ENCODE measurements around the gene ELL2.

Gene ELL2

GRCh38 chr5:95924720-95925377, 36.8 kb downstream of the ELL2 start:
- Histone ChIP-seq H3K27ac (no peak overlapping the region), H3K4me3 (no peak overlapping the region)
- TF ChIP-seq CTCF (IDR thresholded peaks at IDR 0.05): no peak
- no peak for DNase-seq (ENCODE audit: low spot score)

GRCh38 chr5:95923918-95924544, 37.6 kb downstream of the ELL2 start:
- no peak overlapping the region for H3K4me3 ChIP-seq
- TF ChIP-seq CTCF (IDR thresholded peaks at IDR 0.05): no peak
- no peak overlapping the region for H3K27ac ChIP-seq
- DNase-seq (ENCODE audit: low spot score): no peak

GRCh38 chr5:95922798-95923197, 38.9 kb downstream of the ELL2 start:
- H3K27ac ChIP-seq: no peak overlapping the region
- H3K4me3 ChIP-seq: no peak overlapping the region
- no peak for DNase-seq (ENCODE audit: low spot score)
- TF ChIP-seq CTCF (IDR thresholded peaks at IDR 0.05): no peak

- no peak for DNase-seq (ENCODE audit: low spot score)
- no peak for TF ChIP-seq CTCF (IDR thresholded peaks at IDR 0.05)
- Histone ChIP-seq H3K4me3 (no peak overlapping the region), H3K27ac (no peak overlapping the region)
These were observed 40.1 kb downstream of the ELL2 start for GRCh38 chr5:95921501-95921900.

- no peak for TF ChIP-seq CTCF (IDR thresholded peaks at IDR 0.05)
- no peak overlapping the region for H3K27ac ChIP-seq
- no peak for DNase-seq (ENCODE audit: low spot score)
- H3K4me3 ChIP-seq: no peak overlapping the region
These were observed 40.8 kb downstream of the ELL2 start for GRCh38 chr5:95920822-95921221.

GRCh38 chr5:95919658-95920057, 42.0 kb downstream of the ELL2 start:
- Histone ChIP-seq H3K4me3 (no peak overlapping the region), H3K27ac (no peak overlapping the region)
- DNase-seq (ENCODE audit: low spot score): no peak
- TF ChIP-seq CTCF (IDR thresholded peaks at IDR 0.05): no peak

GRCh38 chr5:95918421-95919006, 43.1 kb downstream of the ELL2 start:
- DNase-seq (ENCODE audit: low spot score): no peak
- TF ChIP-seq CTCF (IDR thresholded peaks at IDR 0.05): no peak
- H3K27ac ChIP-seq: no peak overlapping the region
- no peak overlapping the region for H3K4me3 ChIP-seq

All from coronary artery (tissue), 2 donors.